Measurements from ENCODE around the gene GBX2. TPM values are rescaled to one million over a fixed set of nuclear protein-coding genes. Genes with fewer than 3 reads are reported as not detected.

GBX2 gene
- total and polyA plus RNA-seq, 2 experiments from 2014 or later, result 0.31 to 0.89 TPM

GRCh38 chr2:236196366-236196765, 28.2 kb upstream of the GBX2 start:
- Histone ChIP-seq H3K27ac (no peak overlapping the region), H3K4me1 (ENCODE audit: low read depth) (no peaks in the 10 kb centered on the region), H3K4me3 (no peak overlapping the region), H3K36me3 (no peaks in the 10 kb centered on the region), H3K9me3 (ENCODE audit: low read depth) (peaks cover 4% of the 10 kb centered on the region), H3K27me3 (no peaks in the 10 kb centered on the region)
- TF ChIP-seq CTCF (IDR thresholded peaks at IDR 0.05; ENCODE audit: low read depth, low read length), result no peak
- DNase-seq (ENCODE audit: low read depth in 1 of 2, low spot score in 1 of 2), result no peak

GRCh38 chr2:236195726-236196125, 27.5 kb upstream of the GBX2 start:
- peaks cover 4% of the 10 kb centered on the region for H3K9me3 ChIP-seq (ENCODE audit: low read depth)
- no peak overlapping the region for H3K4me3 ChIP-seq
- no peak for TF ChIP-seq CTCF (IDR thresholded peaks at IDR 0.05; ENCODE audit: low read depth, low read length)
- no peak for DNase-seq (ENCODE audit: low read depth in 1 of 2, low spot score in 1 of 2)
- H3K27me3 ChIP-seq, result no peaks in the 10 kb centered on the region
- no peak overlapping the region for H3K27ac ChIP-seq
- no peaks in the 10 kb centered on the region for H3K36me3 ChIP-seq
- no peaks in the 10 kb centered on the region for H3K4me1 ChIP-seq (ENCODE audit: low read depth)

GRCh38 chr2:236194786-236195185, 26.6 kb upstream of the GBX2 start:
- H3K4me3 ChIP-seq, result no peak overlapping the region
- TF ChIP-seq CTCF (IDR thresholded peaks at IDR 0.05; ENCODE audit: low read depth, low read length), result no peak
- no peak for DNase-seq (ENCODE audit: low read depth in 1 of 2, low spot score in 1 of 2)
- no peaks in the 10 kb centered on the region for H3K4me1 ChIP-seq (ENCODE audit: low read depth)
- no peaks in the 10 kb centered on the region for H3K27me3 ChIP-seq
- no peak overlapping the region for H3K27ac ChIP-seq
- no peaks in the 10 kb centered on the region for H3K36me3 ChIP-seq
- H3K9me3 ChIP-seq (ENCODE audit: low read depth), result peaks cover 4% of the 10 kb centered on the region

GRCh38 chr2:236193026-236193425, 24.8 kb upstream of the GBX2 start:
- H3K4me1 ChIP-seq (ENCODE audit: low read depth), result no peaks in the 10 kb centered on the region
- DNase-seq (ENCODE audit: low read depth in 1 of 2, low spot score in 1 of 2), result no peak
- no peak for TF ChIP-seq CTCF (IDR thresholded peaks at IDR 0.05; ENCODE audit: low read depth, low read length)
- no peak overlapping the region for H3K4me3 ChIP-seq
- no peak overlapping the region for H3K27ac ChIP-seq
- H3K9me3 ChIP-seq (ENCODE audit: low read depth), result no peaks in the 10 kb centered on the region
- H3K27me3 ChIP-seq, result no peaks in the 10 kb centered on the region
- no peaks in the 10 kb centered on the region for H3K36me3 ChIP-seq

GRCh38 chr2:236190674-236191073, 22.5 kb upstream of the GBX2 start:
- H3K36me3 ChIP-seq, result no peaks in the 10 kb centered on the region

More at GRCh38 chr2:236190674-236191073, 22.5 kb upstream of the GBX2 start:
- H3K27ac ChIP-seq, result no peak overlapping the region
- no peaks in the 10 kb centered on the region for H3K4me1 ChIP-seq (ENCODE audit: low read depth)
- no peak overlapping the region for H3K4me3 ChIP-seq
- no peaks in the 10 kb centered on the region for H3K9me3 ChIP-seq (ENCODE audit: low read depth)
- DNase-seq (ENCODE audit: low read depth in 1 of 2, low spot score in 1 of 2), result no peak
- no peaks in the 10 kb centered on the region for H3K27me3 ChIP-seq
- TF ChIP-seq CTCF (IDR thresholded peaks at IDR 0.05; ENCODE audit: low read depth, low read length), result no peak
